ENCODE results near the gene GDF10.

The GDF10 gene

GRCh38 chr10:47314416-47314970 lies 14.5 kb downstream of the GDF10 start:
- no peak for DNase-seq (ENCODE audit: low read depth)

GRCh38 chr10:47315421-47315820 lies 15.4 kb downstream of the GDF10 start:
- no peak for DNase-seq (ENCODE audit: low read depth)

- DNase-seq (ENCODE audit: low read depth), result no peak
Measured at GRCh38 chr10:47316131-47316530, 16.1 kb downstream of the GDF10 start.

GRCh38 chr10:47317251-47317650 lies 17.3 kb downstream of the GDF10 start:
- no peak for DNase-seq (ENCODE audit: low read depth)

- DNase-seq (ENCODE audit: low read depth), result no peak
Measured at GRCh38 chr10:47318706-47319105, 18.7 kb downstream of the GDF10 start.

GRCh38 chr10:47319784-47320183 lies 19.8 kb downstream of the GDF10 start:
- no peak for DNase-seq (ENCODE audit: low read depth)

- DNase-seq (ENCODE audit: low read depth), result no peak
Measured at GRCh38 chr10:47320812-47321211, 20.8 kb downstream of the GDF10 start.

- DNase-seq (ENCODE audit: low read depth), result no peak
Measured at GRCh38 chr10:47321521-47322195, 21.7 kb downstream of the GDF10 start.

- no peak for DNase-seq (ENCODE audit: low read depth)
Measured at GRCh38 chr10:47322300-47323061, 22.5 kb downstream of the GDF10 start, which contains the start of gene GDF2. TSS of gene GDF2 (plus strand) at chr10:47322454. CDS start at chr10:47322669, 215 bp downstream.

GRCh38 chr10:47323087-47323486 lies 23.1 kb downstream of the GDF10 start:
- DNase-seq (ENCODE audit: low read depth), result no peak

- no peak for DNase-seq (ENCODE audit: low read depth)
Measured at GRCh38 chr10:47323636-47324296, 23.8 kb downstream of the GDF10 start.

- no peak for DNase-seq (ENCODE audit: low read depth)
Measured at GRCh38 chr10:47325303-47326291, 25.6 kb downstream of the GDF10 start.

- no peak for DNase-seq (ENCODE audit: low read depth)
Measured at GRCh38 chr10:47326306-47326926, 26.4 kb downstream of the GDF10 start.

GRCh38 chr10:47326927-47327330 lies 26.9 kb downstream of the GDF10 start:
- no peak for DNase-seq (ENCODE audit: low read depth)

- no peak for DNase-seq (ENCODE audit: low read depth)
Measured at GRCh38 chr10:47329855-47330254, 29.9 kb downstream of the GDF10 start.

- DNase-seq (ENCODE audit: low read depth), result no peak
Measured at GRCh38 chr10:47330366-47330765, 30.4 kb downstream of the GDF10 start.

GRCh38 chr10:47330804-47331203 lies 30.8 kb downstream of the GDF10 start:
- DNase-seq (ENCODE audit: low read depth), result no peak

GRCh38 chr10:47331491-47331890 lies 31.5 kb downstream of the GDF10 start:
- DNase-seq (ENCODE audit: low read depth), result no peak

GRCh38 chr10:47331954-47332353 lies 32.0 kb downstream of the GDF10 start:
- no peak for DNase-seq (ENCODE audit: low read depth)

GRCh38 chr10:47332371-47332770 lies 32.4 kb downstream of the GDF10 start:
- DNase-seq (ENCODE audit: low read depth), result no peak

- no peak for DNase-seq (ENCODE audit: low read depth)
Measured at GRCh38 chr10:47332946-47333345, 32.9 kb downstream of the GDF10 start.
